ENCODE results near the gene BCAM.
A peak's percentile ranks its signal among the peaks of the same experiment; 100 is the strongest.

BCAM gene

GRCh38 chr19:44847144-44848035 is 38.5 kb downstream of the BCAM start:
- H3K27ac Mint-ChIP-seq: peak overlapping the region; percentile 53 to 99 (median 94)
- TF ChIP-seq CTCF (IDR thresholded peaks at IDR 0.05; ENCODE audit: unreplicated experiment in 3 of 3): no peak
- no peaks in the 10 kb centered on the region for H3K27me3 Mint-ChIP-seq (ENCODE audit: low read depth)
- H3K4me3 Mint-ChIP-seq: peak overlapping the region; percentile 91 to 99 (median 99)
- H3K9me3 Mint-ChIP-seq: no peaks in the 10 kb centered on the region
- peaks cover 33% of the 10 kb centered on the region for H3K4me1 Mint-ChIP-seq
- peaks cover 1% of the 10 kb centered on the region for H3K36me3 Mint-ChIP-seq (ENCODE audit: low read depth)

GRCh38 chr19:44848036-44848811 is 39.3 kb downstream of the BCAM start:
- H3K36me3 Mint-ChIP-seq (ENCODE audit: low read depth): peaks cover 5% of the 10 kb centered on the region
- no peaks in the 10 kb centered on the region for H3K27me3 Mint-ChIP-seq (ENCODE audit: low read depth)
- H3K4me1 Mint-ChIP-seq: peaks cover 36% of the 10 kb centered on the region
- H3K9me3 Mint-ChIP-seq: no peaks in the 10 kb centered on the region
- H3K4me3 Mint-ChIP-seq: peak overlapping the region; percentile 91 to 99 (median 99)
- no peak for TF ChIP-seq CTCF (IDR thresholded peaks at IDR 0.05; ENCODE audit: unreplicated experiment in 3 of 3)
- H3K27ac Mint-ChIP-seq: peak overlapping the region; percentile 53 to 99 (median 94)

DNA sequence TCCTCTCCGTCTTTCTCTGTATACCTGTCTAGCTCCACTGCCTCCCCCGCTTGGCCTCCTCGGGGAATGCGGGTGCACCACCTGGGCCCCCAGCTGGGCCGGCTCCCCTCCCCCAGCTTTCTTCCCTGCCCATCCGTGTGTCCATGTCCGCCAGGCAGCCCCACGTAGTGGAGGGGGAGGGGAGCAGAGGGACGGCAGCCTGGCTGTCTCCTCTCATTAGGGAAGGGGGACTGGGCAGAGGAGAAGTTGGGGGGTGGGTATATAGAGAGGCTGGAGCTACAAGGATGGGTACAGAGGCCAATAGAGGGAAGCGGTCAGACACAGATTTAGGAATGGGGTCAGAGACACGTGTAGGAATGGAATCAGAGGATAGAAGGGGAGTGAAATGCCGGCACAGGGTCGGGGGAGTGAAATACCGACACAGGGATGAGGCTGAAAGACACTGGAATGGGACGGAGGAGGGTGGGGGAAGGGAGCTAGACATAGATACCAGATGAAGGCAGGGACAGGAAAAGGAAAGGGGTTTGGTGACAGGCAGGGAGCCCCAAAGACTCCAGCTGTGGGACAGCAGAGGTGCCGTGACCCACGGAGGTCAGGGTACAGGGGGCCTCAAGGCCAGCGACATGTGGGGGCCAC is 40.0 kb downstream of the BCAM start:
- peaks cover 36% of the 10 kb centered on the region for H3K4me1 Mint-ChIP-seq
- H3K4me3 Mint-ChIP-seq: peak overlapping the region; percentile 91 to 99 (median 99)
- H3K36me3 Mint-ChIP-seq (ENCODE audit: low read depth): peaks cover 9% of the 10 kb centered on the region
- TF ChIP-seq CTCF (IDR thresholded peaks at IDR 0.05; ENCODE audit: unreplicated experiment in 3 of 3): no peak
- peak overlapping the region; percentile 53 to 99 (median 94) for H3K27ac Mint-ChIP-seq
- no peaks in the 10 kb centered on the region for H3K27me3 Mint-ChIP-seq (ENCODE audit: low read depth)
- no peaks in the 10 kb centered on the region for H3K9me3 Mint-ChIP-seq

DNA sequence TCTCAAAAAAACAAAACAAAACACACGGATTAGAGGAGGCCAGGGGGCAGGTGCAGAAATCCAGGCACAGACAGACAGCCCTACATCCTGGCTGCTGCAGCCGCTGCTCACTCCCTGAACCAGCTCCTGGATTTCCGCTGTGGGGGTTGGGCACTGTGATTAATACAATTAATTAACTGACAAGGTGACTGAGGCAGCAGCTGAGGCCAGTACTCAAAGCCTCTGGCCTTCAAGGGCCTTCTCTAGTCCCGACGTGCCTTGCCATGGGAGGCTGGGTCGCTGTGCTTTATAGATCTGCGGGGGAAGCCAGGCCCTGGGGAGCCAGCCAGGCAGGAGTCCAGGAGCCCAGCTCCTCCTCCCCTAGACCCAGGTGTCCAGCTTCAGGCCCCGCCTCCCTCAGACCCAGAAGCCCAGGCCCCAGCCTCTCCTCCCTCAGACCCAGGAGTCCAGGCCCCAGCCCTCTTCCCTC is 41.8 kb downstream of the BCAM start:
- Mint-ChIP-seq H3K27me3 (ENCODE audit: low read depth) (no peaks in the 10 kb centered on the region), H3K4me1 (peaks cover 31% of the 10 kb centered on the region)

DNA sequence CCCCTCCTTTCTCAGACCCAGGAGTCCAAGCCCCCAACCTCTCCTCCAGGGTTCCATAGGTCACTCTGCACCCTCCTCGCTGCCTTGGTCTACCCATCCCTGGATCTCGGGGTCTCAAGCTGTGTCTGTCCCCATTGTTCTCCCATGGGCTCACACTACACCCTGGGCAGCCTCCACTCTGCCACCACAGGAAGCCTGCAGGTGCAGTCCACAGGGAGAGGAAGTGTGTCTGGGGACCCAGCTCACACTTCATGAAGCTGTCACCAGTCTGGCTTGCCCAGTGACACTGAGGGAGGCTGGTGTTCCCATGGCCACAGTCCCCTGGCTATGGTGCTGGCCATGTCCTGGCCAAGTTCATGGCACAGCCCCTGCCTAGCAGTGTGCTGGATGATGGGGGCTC is 42.5 kb downstream of the BCAM start:
- Mint-ChIP-seq H3K27me3 (ENCODE audit: low read depth) (no peaks in the 10 kb centered on the region), H3K27ac (peak overlapping the region; percentile 25 to 58 (median 51)), H3K36me3 (ENCODE audit: low read depth) (peaks cover 14% of the 10 kb centered on the region), H3K9me3 (no peaks in the 10 kb centered on the region), H3K4me3 (peak overlapping the region in 1 of 3 experiments; percentile 58), H3K4me1 (peaks cover 36% of the 10 kb centered on the region)
- TF ChIP-seq CTCF (IDR thresholded peaks at IDR 0.05; ENCODE audit: unreplicated experiment in 3 of 3): no peak

More for the DNA sequence above, 41.8 kb downstream of the BCAM start:
- Mint-ChIP-seq H3K36me3 (ENCODE audit: low read depth) (peaks cover 10% of the 10 kb centered on the region), H3K9me3 (no peaks in the 10 kb centered on the region), H3K4me3 (peak overlapping the region; percentile 44 to 99 (median 91)), H3K27ac (peak overlapping the region; percentile 53 to 99 (median 94))
- no peak for TF ChIP-seq CTCF (IDR thresholded peaks at IDR 0.05; ENCODE audit: unreplicated experiment in 3 of 3)

Measured in nephron (organoid).